ENCODE data around the gene MR1.
A peak's percentile ranks its signal among the peaks of the same experiment; 100 is the strongest.

Gene MR1

GRCh38 chr1:181016563-181016962 is 17.2 kb upstream of the MR1 start:
- H3K4me3 ChIP-seq (ENCODE audit: low read depth, low read length), result no peak overlapping the region
- TF ChIP-seq CTCF (IDR thresholded peaks at IDR 0.05; ENCODE audit: borderline replicate concordance, insufficient read depth, low read depth, low read length), result no peak

GRCh38 chr1:181018901-181019681 is 14.7 kb upstream of the MR1 start:
- H3K4me3 ChIP-seq (ENCODE audit: low read depth, low read length), result no peak overlapping the region
- no peak for TF ChIP-seq CTCF (IDR thresholded peaks at IDR 0.05; ENCODE audit: borderline replicate concordance, insufficient read depth, low read depth, low read length)

DNA sequence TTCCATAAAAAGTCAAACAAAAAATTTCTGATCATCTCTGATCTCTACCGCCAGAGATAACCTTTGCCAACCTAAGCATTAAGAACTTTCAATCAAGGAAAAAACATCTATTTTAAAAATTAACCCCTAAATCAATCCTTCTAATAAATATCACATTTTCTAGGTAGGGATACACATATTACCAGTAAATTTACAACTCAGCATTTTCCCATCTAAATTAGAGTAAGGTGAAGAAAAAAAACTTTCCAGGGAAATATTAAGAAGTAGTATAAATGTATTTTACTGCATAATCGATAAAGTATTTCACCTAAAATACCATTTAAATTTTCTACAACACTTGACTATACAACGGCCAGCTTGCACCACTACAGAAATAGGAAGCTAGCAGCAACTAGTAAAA is 12.6 kb upstream of the MR1 start:
- TF ChIP-seq CTCF (IDR thresholded peaks at IDR 0.05; ENCODE audit: borderline replicate concordance, insufficient read depth, low read depth, low read length), result no peak

DNA sequence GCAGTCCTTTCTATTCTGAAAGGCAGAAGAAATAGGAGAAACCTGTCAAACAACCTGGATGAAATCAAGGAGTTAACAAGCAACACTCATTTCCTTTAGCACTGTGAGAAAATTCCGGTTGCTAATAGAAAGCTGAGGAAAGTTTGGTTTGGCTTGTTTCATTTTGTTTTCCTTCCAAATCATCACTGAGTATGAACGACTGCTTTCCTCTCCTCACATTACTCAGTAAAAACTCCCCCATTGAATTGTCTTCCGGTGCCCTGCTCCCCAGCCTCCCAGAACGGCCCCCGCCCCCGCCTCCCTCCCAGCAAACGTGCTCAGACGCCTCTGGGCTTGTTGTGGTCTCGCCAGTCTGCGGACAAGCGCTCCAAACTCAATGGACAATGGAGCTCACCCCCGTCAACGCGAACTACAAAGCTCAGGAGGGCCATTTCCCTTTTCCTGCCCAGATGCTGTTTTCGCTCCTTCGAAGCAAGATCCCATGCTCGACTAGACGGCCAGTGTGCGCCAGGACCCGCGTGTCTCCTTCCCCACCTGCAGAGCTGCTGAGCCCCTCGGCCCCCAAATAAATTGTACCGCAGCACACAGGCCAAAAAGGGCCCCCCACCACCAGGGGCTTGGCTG is 11.9 kb upstream of the MR1 start:
- peak overlapping the region; percentile 78 for H3K4me3 ChIP-seq (ENCODE audit: low read depth, low read length)
- no peak for TF ChIP-seq CTCF (IDR thresholded peaks at IDR 0.05; ENCODE audit: borderline replicate concordance, insufficient read depth, low read depth, low read length)

More for the DNA sequence above, 12.6 kb upstream of the MR1 start:
- H3K4me3 ChIP-seq (ENCODE audit: low read depth, low read length), result peak overlapping the region; percentile 78

GRCh38 chr1:181023265-181024057 is 10.3 kb upstream of the MR1 start:
- TF ChIP-seq CTCF (IDR thresholded peaks at IDR 0.05; ENCODE audit: borderline replicate concordance, insufficient read depth, low read depth, low read length), result no peak
- peak overlapping the region; percentile 28 for H3K4me3 ChIP-seq (ENCODE audit: low read depth, low read length)

- no peak for TF ChIP-seq CTCF (IDR thresholded peaks at IDR 0.05; ENCODE audit: borderline replicate concordance, insufficient read depth, low read depth, low read length)
- H3K4me3 ChIP-seq (ENCODE audit: low read depth, low read length), result no peak overlapping the region
These were observed 5.6 kb upstream of the MR1 start for GRCh38 chr1:181028196-181028595.
